Lung (tissue), 12 donors: Measurements from ENCODE around the gene KLHDC10. TPM values are rescaled to one million over a fixed set of nuclear protein-coding genes. Genes with fewer than 3 reads are reported as not detected.

Source experiments
- ATAC-seq: fragments of 200-7000 bp; cut with Tn5 transposase; one replicate; pipeline ENCODE4 v1.9.1; 2020; ENCODE audit warnings: moderate number of reproducible peaks; ENCODE audit not compliant: insufficient read depth, low FRiP score
- DNase-seq, 3 donors: peaks; one replicate each; pipeline ENCODE4 v3.0.0-alpha.2; 2013 to 2017
- H3K27ac ChIP-seq, 2 donors: one replicate each; pipeline ENCODE4 v1.5.1; 2013; ENCODE audit warnings: mild to moderate bottlenecking in 2 of 2, moderate library complexity in 2 of 2, control low read depth in 1 of 2, inconsistent platforms in 1 of 2, low read depth in 1 of 2, low read length in 1 of 2
- H3K27me3 ChIP-seq, 3 donors: one replicate each; pipeline ENCODE4 v1.5.1; 2013; ENCODE audit warnings: low read length in 2 of 3; ENCODE audit not compliant: control insufficient read depth in 3 of 3, insufficient read depth in 3 of 3
- H3K36me3 ChIP-seq, 4 donors: one replicate each; pipeline ENCODE4 v1.5.1; 2013; ENCODE audit warnings: low read length in 4 of 4, mild to moderate bottlenecking in 1 of 4, moderate library complexity in 1 of 4; ENCODE audit not compliant: control insufficient read depth in 4 of 4, insufficient read depth in 4 of 4
- H3K4me1 ChIP-seq, 5 donors: one replicate each; pipeline ENCODE4 v1.5.1; 2013; ENCODE audit warnings: low read length in 5 of 5, mild to moderate bottlenecking in 2 of 5, moderate library complexity in 1 of 5; ENCODE audit not compliant: control insufficient read depth in 5 of 5, insufficient read depth in 5 of 5
- H3K4me3 ChIP-seq: one replicate; pipeline ENCODE4 v1.5.1; 2013; ENCODE audit warnings: mild to moderate bottlenecking, control low read depth, moderate library complexity
- H3K9ac ChIP-seq, 2 donors: one replicate each; pipeline ENCODE4 v1.5.1; 2013; ENCODE audit warnings: low read length in 2 of 2, control low read depth in 1 of 2; ENCODE audit not compliant: insufficient read depth in 1 of 2
- H3K9me3 ChIP-seq, 4 donors: one replicate each; pipeline ENCODE4 v1.5.1; 2013; ENCODE audit warnings: low read length in 3 of 4, mild to moderate bottlenecking in 1 of 4, moderate library complexity in 1 of 4; ENCODE audit not compliant: control insufficient read depth in 4 of 4, insufficient read depth in 3 of 4
- CTCF ChIP-seq: IDR thresholded peaks from 2 replicates; pipeline ENCODE4 v1.5.1; 2012; ENCODE audit warnings: mild to moderate bottlenecking; ENCODE audit errors: control extremely low read depth, extremely low read depth
- WGBS, 2 donors: extraction: QIAGEN DNeasy Blood & Tissue Kit; methylation state at CpG; one replicate each; pipeline ENCODE4 v1.1.7; 2013; 5-methylcytosine and 5-hydroxymethylcytosine counted together
- polyA plus RNA-seq, 2 donors: library from polyadenylated mRNA; stranded (reverse); fragments of 200-250 nt; gene quantifications; one replicate each; pipeline ENCODE4 v1.2.1, GENCODE V29; 2013
- total RNA-seq, 2 donors: library from RNA; depleted of rRNA in 1 of 2; stranded (reverse); fragments of >200 nt in 1 of 2; gene quantifications; one replicate each; pipeline ENCODE4 v1.2.1, GENCODE V29; 2014 to 2021
- donor health status: control.
- donor health status: control.
- donor health status: Bipolar disorder and iron deficiency.
- donor health status: healthy.
- donor health status: DM: yes; HTN: yes; CAD: no.

Gene KLHDC10
- total and polyA plus RNA-seq, 4 donors, result 10.4 to 56.9 (median 25.1) TPM

GRCh38 chr7:130127404-130127803 is 57.1 kb downstream of the KLHDC10 start:
- H3K9me3 ChIP-seq, result no peaks in the 10 kb centered on the region
- peaks cover 0 to 30% (median 5%) of the 10 kb centered on the region in 5 donors for H3K4me1 ChIP-seq
- H3K9ac ChIP-seq, result peak overlapping the region in 1 of 2 donors; percentile 50
- TF ChIP-seq CTCF, result no peak
- DNase-seq (no peak), ATAC-seq (no peak)
- H3K36me3 ChIP-seq, result peaks cover 16 to 30% (median 28%) of the 10 kb centered on the region in 4 donors
- WGBS, 2 donors, result 64 to 76% methylated on average over 2 of the region's 2 CpGs
- no peaks in the 10 kb centered on the region for H3K27me3 ChIP-seq
- H3K4me3 ChIP-seq, result no peak overlapping the region
- no peak overlapping the region for H3K27ac ChIP-seq

- DNase-seq (peak in 2 of 3 donors; percentile 83 to 84), ATAC-seq (no peak)
- H3K9me3 ChIP-seq, result no peaks in the 10 kb centered on the region
- no peak for TF ChIP-seq CTCF
- H3K9ac ChIP-seq, result no peak overlapping the region
- 44 to 60% methylated on average over 1 of the region's 1 CpG for WGBS, 2 donors
- no peak overlapping the region for H3K4me3 ChIP-seq
- peaks cover 14 to 27% (median 25%) of the 10 kb centered on the region in 4 donors for H3K36me3 ChIP-seq
- no peaks in the 10 kb centered on the region for H3K27me3 ChIP-seq
- H3K4me1 ChIP-seq, result peaks cover 0 to 30% (median 5%) of the 10 kb centered on the region in 5 donors
- H3K27ac ChIP-seq, result no peak overlapping the region
Measured at GRCh38 chr7:130127821-130128317, 57.5 kb downstream of the KLHDC10 start.

GRCh38 chr7:130129011-130129411 is 58.7 kb downstream of the KLHDC10 start:
- peaks cover 17 to 32% (median 26%) of the 10 kb centered on the region in 4 donors for H3K36me3 ChIP-seq
- peak; percentile 68 to 88 (median 88) for DNase-seq

More at GRCh38 chr7:130129011-130129411, 58.7 kb downstream of the KLHDC10 start:
- ATAC-seq, result no peak
- Histone ChIP-seq H3K27ac (no peak overlapping the region), H3K4me3 (no peak overlapping the region), H3K27me3 (no peaks in the 10 kb centered on the region), H3K9me3 (no peaks in the 10 kb centered on the region), H3K4me1 (peaks cover 0 to 30% (median 5%) of the 10 kb centered on the region in 5 donors), H3K9ac (no peak overlapping the region)
- 77 to 89% methylated on average over 4 of the region's 4 CpGs for WGBS, 2 donors
- TF ChIP-seq CTCF, result no peak
